ENCODE data around the gene LGALS9.

GRCh38 chr17:27640790-27641189 lies 9.8 kb downstream of the LGALS9 start:
- TF ChIP-seq EZH2 (IDR thresholded peaks at IDR 0.05) (no peak), POLR2AphosphoS5 (IDR thresholded peaks at IDR 0.05; ENCODE audit: borderline replicate concordance, low read depth, low read length) (no peak)

Measured in SK-N-MC (cell line).